ENCODE measurements around the gene BOK. TPM values are rescaled to one million over a fixed set of nuclear protein-coding genes. Genes with fewer than 3 reads are reported as not detected.
A peak's percentile ranks its signal among the peaks of the same experiment; 100 is the strongest.

Gene BOK
- total and polyA plus RNA-seq, 4 donors = 3.1 to 11.6 (median 5.5) TPM

- WGBS, 2 donors = 89 to 93% methylated on average over 12 of the region's 12 CpGs
- Histone ChIP-seq H3K27ac (ENCODE audit: low read depth in 1 of 2, low read length in 2 of 2) (no peak overlapping the region), H3K4me3 (ENCODE audit: low read length in 2 of 2) (no peak overlapping the region), H3K36me3 (ENCODE audit: control insufficient read depth in 1 of 2, insufficient read depth in 2 of 2, low read length in 1 of 2) (no peaks in the 10 kb centered on the region), H3K4me1 (ENCODE audit: control insufficient read depth in 1 of 2, insufficient read depth in 2 of 2, low read length in 2 of 2) (no peaks in the 10 kb centered on the region), H3K27me3 (ENCODE audit: control insufficient read depth in 1 of 2, insufficient read depth in 2 of 2, low read length in 1 of 2) (no peaks in the 10 kb centered on the region), H3K9me3 (ENCODE audit: control insufficient read depth, low read length) (no peaks in the 10 kb centered on the region)
- DNase-seq (peak; percentile 32 to 57), ATAC-seq (ENCODE audit: low FRiP score) (no peak)
- intact Hi-C loops (cut with DNase I) = no loop called here
Observed at GRCh38 chr2:241573741-241574140, 15.2 kb downstream of the BOK start.

- Histone ChIP-seq H3K9me3 (ENCODE audit: control insufficient read depth, low read length) (no peaks in the 10 kb centered on the region), H3K36me3 (ENCODE audit: control insufficient read depth in 1 of 2, insufficient read depth in 2 of 2, low read length in 1 of 2) (no peaks in the 10 kb centered on the region), H3K27me3 (ENCODE audit: control insufficient read depth in 1 of 2, insufficient read depth in 2 of 2, low read length in 1 of 2) (no peaks in the 10 kb centered on the region), H3K4me3 (ENCODE audit: low read length in 2 of 2) (no peak overlapping the region), H3K4me1 (ENCODE audit: control insufficient read depth in 1 of 2, insufficient read depth in 2 of 2, low read length in 2 of 2) (no peaks in the 10 kb centered on the region), H3K27ac (ENCODE audit: low read depth in 1 of 2, low read length in 2 of 2) (no peak overlapping the region)
- intact Hi-C loops (cut with DNase I) = no loop called here
- ATAC-seq (ENCODE audit: low FRiP score) (no peak), DNase-seq (no peak)
- WGBS, 2 donors = 78 to 83% methylated on average over 7 of the region's 7 CpGs
Observed at GRCh38 chr2:241574911-241575623, 16.5 kb downstream of the BOK start.

GRCh38 chr2:241575624-241576292, 17.2 kb downstream of the BOK start:
- ATAC-seq (ENCODE audit: low FRiP score) (no peak), DNase-seq (peak in 1 of 2 donors; percentile 40)
- WGBS, 2 donors = 82 to 83% methylated on average over 5 of the region's 5 CpGs
- Histone ChIP-seq H3K9me3 (ENCODE audit: control insufficient read depth, low read length) (no peaks in the 10 kb centered on the region), H3K36me3 (ENCODE audit: control insufficient read depth in 1 of 2, insufficient read depth in 2 of 2, low read length in 1 of 2) (no peaks in the 10 kb centered on the region), H3K4me3 (ENCODE audit: low read length in 2 of 2) (no peak overlapping the region), H3K27ac (ENCODE audit: low read depth in 1 of 2, low read length in 2 of 2) (no peak overlapping the region), H3K4me1 (ENCODE audit: control insufficient read depth in 1 of 2, insufficient read depth in 2 of 2, low read length in 2 of 2) (no peaks in the 10 kb centered on the region), H3K27me3 (ENCODE audit: control insufficient read depth in 1 of 2, insufficient read depth in 2 of 2, low read length in 1 of 2) (no peaks in the 10 kb centered on the region)
- intact Hi-C loops (cut with DNase I) = no loop called here

- Histone ChIP-seq H3K27ac (ENCODE audit: low read depth in 1 of 2, low read length in 2 of 2) (no peak overlapping the region), H3K36me3 (ENCODE audit: control insufficient read depth in 1 of 2, insufficient read depth in 2 of 2, low read length in 1 of 2) (no peaks in the 10 kb centered on the region)
- peak; percentile 12 to 68 for DNase-seq
Observed at GRCh38 chr2:241576293-241576654, 17.7 kb downstream of the BOK start.

GRCh38 chr2:241577413-241578122, 19.0 kb downstream of the BOK start:
- Histone ChIP-seq H3K27ac (ENCODE audit: low read depth in 1 of 2, low read length in 2 of 2) (no peak overlapping the region), H3K36me3 (ENCODE audit: control insufficient read depth in 1 of 2, insufficient read depth in 2 of 2, low read length in 1 of 2) (no peaks in the 10 kb centered on the region), H3K27me3 (ENCODE audit: control insufficient read depth in 1 of 2, insufficient read depth in 2 of 2, low read length in 1 of 2) (no peaks in the 10 kb centered on the region), H3K9me3 (ENCODE audit: control insufficient read depth, low read length) (no peaks in the 10 kb centered on the region), H3K4me3 (ENCODE audit: low read length in 2 of 2) (no peak overlapping the region), H3K4me1 (ENCODE audit: control insufficient read depth in 1 of 2, insufficient read depth in 2 of 2, low read length in 2 of 2) (no peaks in the 10 kb centered on the region)
- WGBS, 2 donors = 53 to 63% methylated on average over 9 of the region's 9 CpGs
- intact Hi-C loops (cut with DNase I) = no loop called here
- DNase-seq (peak in 1 of 2 donors; percentile 39), ATAC-seq (ENCODE audit: low FRiP score) (no peak)

More at GRCh38 chr2:241576293-241576654, 17.7 kb downstream of the BOK start:
- no peaks in the 10 kb centered on the region for H3K4me1 ChIP-seq (ENCODE audit: control insufficient read depth in 1 of 2, insufficient read depth in 2 of 2, low read length in 2 of 2)
- H3K9me3 ChIP-seq (ENCODE audit: control insufficient read depth, low read length) = no peaks in the 10 kb centered on the region
- H3K27me3 ChIP-seq (ENCODE audit: control insufficient read depth in 1 of 2, insufficient read depth in 2 of 2, low read length in 1 of 2) = no peaks in the 10 kb centered on the region
- no peak overlapping the region for H3K4me3 ChIP-seq (ENCODE audit: low read length in 2 of 2)
- ATAC-seq (ENCODE audit: low FRiP score) = no peak
- intact Hi-C loops (cut with DNase I) = no loop called here
- WGBS, 2 donors = 88 to 90% methylated on average over 14 of the region's 14 CpGs

- Histone ChIP-seq H3K27me3 (ENCODE audit: control insufficient read depth in 1 of 2, insufficient read depth in 2 of 2, low read length in 1 of 2) (no peaks in the 10 kb centered on the region), H3K9me3 (ENCODE audit: control insufficient read depth, low read length) (no peaks in the 10 kb centered on the region), H3K4me3 (ENCODE audit: low read length in 2 of 2) (no peak overlapping the region), H3K36me3 (ENCODE audit: control insufficient read depth in 1 of 2, insufficient read depth in 2 of 2, low read length in 1 of 2) (no peaks in the 10 kb centered on the region), H3K4me1 (ENCODE audit: control insufficient read depth in 1 of 2, insufficient read depth in 2 of 2, low read length in 2 of 2) (no peaks in the 10 kb centered on the region), H3K27ac (ENCODE audit: low read depth in 1 of 2, low read length in 2 of 2) (no peak overlapping the region)
- intact Hi-C loops (cut with DNase I) = no loop called here
- DNase-seq (peak in 1 of 2 donors; percentile 48), ATAC-seq (ENCODE audit: low FRiP score) (no peak)
- WGBS, 2 donors = 91 to 93% methylated on average over 7 of the region's 7 CpGs
Observed at GRCh38 chr2:241579281-241579680, 20.7 kb downstream of the BOK start.

- DNase-seq (peak in 1 of 2 donors; percentile 9), ATAC-seq (ENCODE audit: low FRiP score) (no peak)
- intact Hi-C loops (cut with DNase I) = no loop called here
- WGBS, 2 donors = 97% methylated on average over 8 of the region's 8 CpGs
- H3K27me3 ChIP-seq (ENCODE audit: control insufficient read depth in 1 of 2, insufficient read depth in 2 of 2, low read length in 1 of 2) = no peaks in the 10 kb centered on the region
- peaks cover 0 to 2% of the 10 kb centered on the region in 2 donors for H3K36me3 ChIP-seq (ENCODE audit: control insufficient read depth in 1 of 2, insufficient read depth in 2 of 2, low read length in 1 of 2)
- H3K4me3 ChIP-seq (ENCODE audit: low read length in 2 of 2) = no peak overlapping the region
- H3K9me3 ChIP-seq (ENCODE audit: control insufficient read depth, low read length) = peaks cover 2% of the 10 kb centered on the region
- H3K4me1 ChIP-seq (ENCODE audit: control insufficient read depth in 1 of 2, insufficient read depth in 2 of 2, low read length in 2 of 2) = no peaks in the 10 kb centered on the region
- no peak overlapping the region for H3K27ac ChIP-seq (ENCODE audit: low read depth in 1 of 2, low read length in 2 of 2)
Observed at GRCh38 chr2:241582328-241582727, 23.8 kb downstream of the BOK start.

- DNase-seq = peak in 1 of 2 donors; percentile 43
- Histone ChIP-seq H3K9me3 (ENCODE audit: control insufficient read depth, low read length) (peaks cover 2% of the 10 kb centered on the region), H3K4me3 (ENCODE audit: low read length in 2 of 2) (no peak overlapping the region), H3K36me3 (ENCODE audit: control insufficient read depth in 1 of 2, insufficient read depth in 2 of 2, low read length in 1 of 2) (peaks cover 0 to 2% of the 10 kb centered on the region in 2 donors), H3K27me3 (ENCODE audit: control insufficient read depth in 1 of 2, insufficient read depth in 2 of 2, low read length in 1 of 2) (no peaks in the 10 kb centered on the region), H3K4me1 (ENCODE audit: control insufficient read depth in 1 of 2, insufficient read depth in 2 of 2, low read length in 2 of 2) (no peaks in the 10 kb centered on the region), H3K27ac (ENCODE audit: low read depth in 1 of 2, low read length in 2 of 2) (no peak overlapping the region)
- intact Hi-C loops (cut with DNase I) = no loop called here
- no peak for ATAC-seq (ENCODE audit: low FRiP score)
- 98% methylated on average over 4 of the region's 4 CpGs for WGBS, 2 donors
Observed at GRCh38 chr2:241582806-241583205, 24.3 kb downstream of the BOK start.
